ENCODE measurements around the gene FHOD3.

The FHOD3 gene

GRCh38 chr18:36387310-36387709 lies 89.8 kb downstream of the FHOD3 start:
- no peak for DNase-seq

GRCh38 chr18:36388310-36388709 lies 90.8 kb downstream of the FHOD3 start:
- DNase-seq = no peak

GRCh38 chr18:36389027-36389426 lies 91.5 kb downstream of the FHOD3 start:
- no peak for DNase-seq

- no peak for DNase-seq
Measured at GRCh38 chr18:36389811-36390581, 92.5 kb downstream of the FHOD3 start.

- no peak for DNase-seq
Measured at GRCh38 chr18:36391426-36392145, 94.1 kb downstream of the FHOD3 start.

GRCh38 chr18:36392164-36392978 lies 94.9 kb downstream of the FHOD3 start:
- DNase-seq = no peak

- DNase-seq = no peak
Measured at GRCh38 chr18:36392979-36393287, 95.4 kb downstream of the FHOD3 start.

GRCh38 chr18:36394486-36394885 lies 97.0 kb downstream of the FHOD3 start:
- no peak for DNase-seq

- no peak for DNase-seq
Measured at GRCh38 chr18:36396190-36396589, 98.7 kb downstream of the FHOD3 start.

GRCh38 chr18:36397033-36397432 lies 99.5 kb downstream of the FHOD3 start:
- no peak for DNase-seq

GRCh38 chr18:36398419-36398818 lies 100.9 kb downstream of the FHOD3 start:
- DNase-seq = no peak

- DNase-seq = no peak
Measured at GRCh38 chr18:36399055-36399454, 101.5 kb downstream of the FHOD3 start.

GRCh38 chr18:36401462-36401861 lies 103.9 kb downstream of the FHOD3 start:
- DNase-seq = no peak

GRCh38 chr18:36402765-36403396 lies 105.4 kb downstream of the FHOD3 start:
- DNase-seq = no peak

GRCh38 chr18:36403896-36404820 lies 106.6 kb downstream of the FHOD3 start:
- DNase-seq = no peak

- DNase-seq = no peak
Measured at GRCh38 chr18:36405611-36406010, 108.1 kb downstream of the FHOD3 start.

GRCh38 chr18:36406805-36407204 lies 109.3 kb downstream of the FHOD3 start:
- DNase-seq = no peak

- DNase-seq = no peak
Measured at GRCh38 chr18:36408606-36409005, 111.1 kb downstream of the FHOD3 start.

GRCh38 chr18:36409779-36410178 lies 112.3 kb downstream of the FHOD3 start:
- no peak for DNase-seq

- DNase-seq = no peak
Measured at GRCh38 chr18:36410346-36410745, 112.8 kb downstream of the FHOD3 start.

- no peak for DNase-seq
Measured at GRCh38 chr18:36411745-36412168, 114.2 kb downstream of the FHOD3 start.

- no peak for DNase-seq
Measured at GRCh38 chr18:36412778-36413177, 115.3 kb downstream of the FHOD3 start.
